RWPE2 (cell line): ENCODE measurements around the gene TADA2B.

Experiments
- ATAC-seq: fragments of 200-7000 bp; cut with Tn5 transposase; 3 replicates; pipeline ENCODE4 v1.9.1; 2021; ENCODE audit warnings: low read depth
- DNase-seq: peaks from one replicate; pipeline ENCODE4 v3.0.0-alpha.2; 2020; ENCODE audit warnings: low spot score
- H3K27ac ChIP-seq: fragments of 450-650 bp; 2 replicates; pipeline ENCODE4 v1.5.1; 2017; ENCODE audit warnings: mild to moderate bottlenecking; ENCODE audit not compliant: poor library complexity, severe bottlenecking
- H3K27me3 ChIP-seq: fragments of 250-450 bp; sonication (Bioruptor Pico); 2 replicates; pipeline ENCODE4 v1.5.1; 2021; ENCODE audit warnings: mild to moderate bottlenecking, moderate library complexity; ENCODE audit not compliant: insufficient read depth, poor library complexity, severe bottlenecking
- H3K36me3 ChIP-seq: fragments of 250-450 bp; sonication (Bioruptor Pico); 2 replicates; pipeline ENCODE4 v1.5.1; 2020; ENCODE audit warnings: low read depth, mild to moderate bottlenecking, moderate library complexity
- H3K4me1 ChIP-seq: fragments of 250-450 bp; sonication (Bioruptor Pico); 2 replicates; pipeline ENCODE4 v1.5.1; 2021; ENCODE audit warnings: mild to moderate bottlenecking, moderate library complexity; ENCODE audit not compliant: insufficient read depth, poor library complexity, severe bottlenecking
- H3K4me3 ChIP-seq: fragments of 250-450 bp; sonication (Bioruptor Pico); 2 replicates; pipeline ENCODE4 v1.5.1; 2021; ENCODE audit warnings: mild to moderate bottlenecking, moderate library complexity; ENCODE audit not compliant: severe bottlenecking
- H3K9me3 ChIP-seq: fragments of 250-450 bp; sonication (Bioruptor Pico); 2 replicates; pipeline ENCODE4 v1.5.1; 2021; ENCODE audit warnings: mild to moderate bottlenecking, moderate library complexity; ENCODE audit not compliant: severe bottlenecking
- TF ChIP-seq, protein P1 (sequence below): fragments of 450-650 bp; IDR thresholded peaks from one replicate; pipeline ENCODE4 v1.5.1; 2017; ENCODE audit warnings: mild to moderate bottlenecking, moderate library complexity; ENCODE audit not compliant: poor library complexity, severe bottlenecking

The TADA2B gene

DNA sequence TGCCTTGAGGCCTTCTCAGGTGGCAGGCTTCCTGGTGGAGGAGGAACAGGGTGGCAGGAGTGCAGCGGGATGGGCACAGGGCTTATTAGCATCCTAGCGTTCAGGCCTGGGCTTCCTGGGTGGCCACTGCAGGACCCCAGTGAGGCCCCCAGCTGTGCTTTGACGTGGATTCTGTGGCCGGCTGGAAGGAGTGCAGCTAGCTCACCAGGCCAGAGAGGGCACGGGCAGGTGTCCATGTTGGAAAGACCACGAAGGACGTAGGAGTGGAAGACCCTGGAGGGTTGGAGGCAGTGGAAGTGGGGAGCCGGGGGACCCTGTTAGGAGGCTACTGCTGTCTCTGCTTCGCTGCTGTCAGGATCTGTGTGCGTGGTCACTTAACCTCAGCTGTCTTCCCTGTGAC, 13.3 kb upstream of the TADA2B start:
- TF ChIP-seq, protein P1, sequence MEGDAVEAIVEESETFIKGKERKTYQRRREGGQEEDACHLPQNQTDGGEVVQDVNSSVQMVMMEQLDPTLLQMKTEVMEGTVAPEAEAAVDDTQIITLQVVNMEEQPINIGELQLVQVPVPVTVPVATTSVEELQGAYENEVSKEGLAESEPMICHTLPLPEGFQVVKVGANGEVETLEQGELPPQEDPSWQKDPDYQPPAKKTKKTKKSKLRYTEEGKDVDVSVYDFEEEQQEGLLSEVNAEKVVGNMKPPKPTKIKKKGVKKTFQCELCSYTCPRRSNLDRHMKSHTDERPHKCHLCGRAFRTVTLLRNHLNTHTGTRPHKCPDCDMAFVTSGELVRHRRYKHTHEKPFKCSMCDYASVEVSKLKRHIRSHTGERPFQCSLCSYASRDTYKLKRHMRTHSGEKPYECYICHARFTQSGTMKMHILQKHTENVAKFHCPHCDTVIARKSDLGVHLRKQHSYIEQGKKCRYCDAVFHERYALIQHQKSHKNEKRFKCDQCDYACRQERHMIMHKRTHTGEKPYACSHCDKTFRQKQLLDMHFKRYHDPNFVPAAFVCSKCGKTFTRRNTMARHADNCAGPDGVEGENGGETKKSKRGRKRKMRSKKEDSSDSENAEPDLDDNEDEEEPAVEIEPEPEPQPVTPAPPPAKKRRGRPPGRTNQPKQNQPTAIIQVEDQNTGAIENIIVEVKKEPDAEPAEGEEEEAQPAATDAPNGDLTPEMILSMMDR = no peak
- Histone ChIP-seq H3K27me3 (no peaks in the 10 kb centered on the region), H3K27ac (no peak overlapping the region), H3K36me3 (peaks cover 49% of the 10 kb centered on the region), H3K4me1 (peaks cover 5% of the 10 kb centered on the region), H3K4me3 (no peak overlapping the region), H3K9me3 (no peaks in the 10 kb centered on the region)
- DNase-seq (no peak), ATAC-seq (no peak)

DNA sequence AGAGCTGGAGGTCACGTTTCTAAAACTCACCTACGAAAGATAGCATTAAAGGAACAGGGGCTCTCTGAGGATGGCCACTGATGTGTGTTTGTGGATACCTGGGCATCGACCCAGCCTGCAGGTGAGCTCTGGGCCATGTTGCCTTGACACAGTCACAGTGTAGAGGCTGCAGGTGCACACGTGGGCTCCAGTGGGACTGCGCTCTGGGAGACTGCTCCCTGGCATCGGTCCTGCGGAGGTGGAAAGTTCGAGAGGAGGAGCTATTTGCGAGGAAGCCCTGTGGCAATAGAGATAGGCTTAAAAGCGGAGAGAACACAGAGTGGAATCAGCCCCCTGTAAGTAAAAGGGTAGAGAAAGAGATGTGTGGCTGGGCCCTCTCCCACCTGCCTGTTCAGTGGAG, 12.3 kb upstream of the TADA2B start:
- H3K27ac ChIP-seq = no peak overlapping the region

DNA sequence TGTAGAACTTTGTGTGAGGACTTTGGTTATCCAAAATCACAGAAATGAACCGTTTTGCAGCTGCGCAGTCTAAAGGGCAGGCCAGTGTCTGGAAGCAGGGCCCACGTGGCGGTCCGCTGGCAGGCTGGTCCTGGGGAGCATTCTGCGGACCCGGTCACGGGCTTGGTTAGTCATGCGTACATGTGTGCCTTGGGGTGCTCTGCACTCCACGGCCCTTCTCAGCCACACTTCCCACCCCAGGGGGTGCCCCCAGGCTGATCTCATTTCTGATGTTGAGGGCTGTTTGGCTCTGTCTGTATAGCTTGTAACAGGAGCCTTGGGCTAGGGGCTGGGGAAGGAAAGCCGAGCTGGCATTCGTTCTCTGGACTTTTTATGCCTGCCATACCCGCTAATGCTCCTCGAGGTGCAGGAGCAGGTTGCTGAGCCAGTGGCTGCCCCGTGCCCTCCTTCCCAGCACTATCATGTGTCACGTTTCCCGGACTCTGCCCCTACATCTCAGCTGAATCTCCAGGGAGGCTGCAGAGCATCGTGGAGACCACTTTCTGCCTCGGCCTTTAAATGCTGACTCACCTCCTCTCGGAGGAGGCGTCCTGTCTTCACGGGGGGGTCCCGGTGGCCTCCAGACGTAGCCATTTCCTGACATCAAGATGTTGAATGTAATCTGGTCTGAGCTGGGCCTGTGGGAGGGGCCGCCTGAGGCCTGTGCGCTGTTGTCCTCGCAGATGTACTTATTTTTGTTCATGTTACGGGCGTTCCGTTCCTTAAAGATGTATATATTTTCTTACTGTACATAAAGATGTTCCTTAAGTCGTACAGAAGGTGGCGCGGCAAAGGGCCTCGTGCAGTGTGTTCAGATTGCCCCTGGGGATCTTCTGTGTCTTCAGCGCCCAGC, 11.4 kb upstream of the TADA2B start:
- Histone ChIP-seq H3K27ac (no peak overlapping the region), H3K4me1 (peaks cover 5% of the 10 kb centered on the region), H3K4me3 (no peak overlapping the region), H3K36me3 (peaks cover 34% of the 10 kb centered on the region), H3K27me3 (no peaks in the 10 kb centered on the region), H3K9me3 (no peaks in the 10 kb centered on the region)
- no peak for ATAC-seq
- TF ChIP-seq, protein P1 = no peak
- no peak for DNase-seq

More for the DNA sequence above, 12.3 kb upstream of the TADA2B start:
- Histone ChIP-seq H3K27me3 (no peaks in the 10 kb centered on the region), H3K4me3 (no peak overlapping the region), H3K9me3 (no peaks in the 10 kb centered on the region), H3K4me1 (peaks cover 5% of the 10 kb centered on the region), H3K36me3 (peaks cover 40% of the 10 kb centered on the region)
- TF ChIP-seq, protein P1 = no peak
- ATAC-seq = no peak
- DNase-seq = no peak

DNA sequence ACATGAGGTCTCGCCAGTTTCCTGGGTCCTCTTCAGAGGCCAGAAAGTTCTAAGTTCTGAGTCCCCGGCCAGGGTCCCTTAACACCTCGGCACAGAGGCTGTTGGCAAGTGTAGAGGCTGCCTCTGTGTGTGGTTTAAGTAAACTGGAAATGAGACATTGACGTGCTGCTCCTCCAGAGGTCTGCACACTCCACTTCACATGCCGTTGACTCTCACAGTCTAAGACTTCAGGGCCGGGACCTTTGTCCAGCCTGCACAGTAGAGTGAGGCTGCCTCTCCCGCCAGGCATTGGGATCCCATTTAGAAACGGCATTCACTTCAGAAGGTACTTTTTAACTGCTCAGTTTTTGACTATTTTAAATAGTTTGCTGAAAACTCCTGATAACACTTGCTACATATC, 10.6 kb upstream of the TADA2B start:
- TF ChIP-seq, protein P1 = no peak
- DNase-seq (no peak), ATAC-seq (no peak)
- Histone ChIP-seq H3K9me3 (no peaks in the 10 kb centered on the region), H3K4me3 (no peak overlapping the region), H3K4me1 (peaks cover 5% of the 10 kb centered on the region), H3K27ac (no peak overlapping the region), H3K27me3 (no peaks in the 10 kb centered on the region), H3K36me3 (peaks cover 34% of the 10 kb centered on the region)
